ENCODE results near the gene ZSCAN31. TPM values are rescaled to one million over a fixed set of nuclear protein-coding genes. Genes with fewer than 3 reads are reported as not detected.
A peak's percentile ranks its signal among the peaks of the same experiment; 100 is the strongest.

ZSCAN31 gene
- total and polyA plus RNA-seq, 2 of the 8 experiments (the other 6 are each of a cell fraction or from before 2014, with no cell fraction given), result 1.9 to 7.0 TPM

DNA sequence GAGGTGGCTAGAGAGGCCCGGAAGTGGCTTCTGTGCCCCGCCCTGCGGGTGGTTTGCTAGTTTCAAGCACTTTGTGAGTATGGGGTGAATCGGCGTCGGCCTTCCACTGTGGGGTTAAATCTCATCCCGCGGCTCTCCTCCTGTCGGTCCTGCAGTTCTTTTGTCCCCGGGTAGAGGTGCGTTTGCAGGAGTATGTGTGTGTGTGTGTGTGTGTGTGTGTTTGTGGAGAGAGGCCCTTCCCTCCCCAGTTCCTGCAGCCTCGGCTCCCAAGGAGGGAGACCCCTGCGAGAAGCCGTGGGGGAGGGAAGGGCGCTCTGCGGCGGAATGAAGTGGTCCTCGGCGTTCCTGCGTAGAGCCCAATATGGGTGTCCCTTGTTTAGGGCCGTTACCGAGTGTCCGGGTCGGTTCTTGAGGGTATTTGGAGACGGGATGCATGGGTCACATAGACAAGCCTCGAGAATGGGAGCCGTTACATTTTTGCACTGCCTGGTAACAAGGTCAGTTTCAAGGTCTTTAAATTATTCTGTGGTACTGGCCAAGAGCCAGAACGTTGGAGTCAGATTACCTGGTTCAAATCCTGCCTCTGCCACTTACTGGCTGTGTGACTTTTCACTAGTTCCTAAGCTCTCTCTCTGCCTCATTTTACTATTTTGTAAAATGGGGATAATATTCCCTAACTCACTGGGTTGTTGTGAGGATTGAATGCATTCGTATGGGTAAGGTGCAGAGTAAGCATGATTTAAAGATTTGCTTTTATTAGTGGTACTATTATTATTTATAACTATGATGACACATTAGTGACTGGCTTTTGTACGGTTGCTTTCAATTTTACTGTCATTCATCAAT is 14.2 kb upstream of the ZSCAN31 start, which contains the start of gene ZKSCAN3:
TSS of gene ZKSCAN3 (plus strand) at position 56 of the 846 bp plus-strand sequence. CDS start 9,640 bp downstream, outside the sequence.
- Histone ChIP-seq H3K14ac (ENCODE audit: insufficient read length) (no peak within 1 kb of the TSS), H3K23ac (ENCODE audit: insufficient read length) (no peak within 1 kb of the TSS), H3K18ac (ENCODE audit: extremely low read depth, low read length) (peak within 1 kb of the TSS; percentile 96; the same call in 1 of the 2 replicates), H2AFZ (ENCODE audit: low read length) (peak within 1 kb of the TSS; percentile 99), H3K23me2 (ENCODE audit: low read depth, low read length) (no peaks in the 10 kb centered on the region; the same call in 1 of the 2 replicates), H3K9ac (replicated peaks in 1 of 4; ENCODE audit: extremely low read depth in 1 of 4, low read depth in 3 of 4, low read length in 3 of 4) (peak within 1 kb of the TSS; percentile 53 to 95 (median 82)), H2BK12ac (ENCODE audit: low read depth, low read length) (no peak within 1 kb of the TSS), H3K36me3 (ENCODE audit: control insufficient read depth in 2 of 4, insufficient read depth in 4 of 4, low read length in 3 of 4) (no peaks in the 10 kb centered on the region), H4K5ac (ENCODE audit: insufficient read length, low read depth, low read length) (peak within 1 kb of the TSS; percentile 89), H2BK5ac (ENCODE audit: low read depth, low read length) (peak within 1 kb of the TSS; percentile 69; the same call in 1 of the 2 replicates), H3K9me3 (ENCODE audit: insufficient read depth in 2 of 2, low read depth in 1 of 2, low read length in 1 of 2) (peaks cover 0 to 3% of the 10 kb centered on the region in 2 experiments; a peak in 1 of 4 replicates), H3K56ac (replicated peaks; ENCODE audit: insufficient read length, low read depth, low read length) (peak within 1 kb of the TSS; percentile 81), H3K27ac (ENCODE audit: low read depth, low read length) (peak within 1 kb of the TSS; percentile 80), H2AK5ac (ENCODE audit: low read depth, low read length) (no peak within 1 kb of the TSS; the same call in 1 of the 2 replicates), H3K4me3 (ENCODE audit: extremely low read depth in 1 of 4, insufficient read depth in 2 of 4, low read depth in 3 of 4, low read length in 4 of 4) (peak within 1 kb of the TSS; percentile 93 to 96 (median 94)), H2BK120ac (replicated peaks; ENCODE audit: low read depth, low read length) (no peak within 1 kb of the TSS), H3K79me2 (ENCODE audit: control insufficient read depth in 1 of 2, insufficient read depth in 2 of 2, low read length in 2 of 2) (peaks cover 0 to 38% of the 10 kb centered on the region in 2 experiments; a peak in 3 of 4 replicates), H3K4ac (replicated peaks; ENCODE audit: insufficient read length, low read depth, low read length) (peak within 1 kb of the TSS; percentile 27), H4K91ac (replicated peaks; ENCODE audit: insufficient read length, low read length) (peak within 1 kb of the TSS; percentile 83), H4K20me1 (replicated peaks in 1 of 2; ENCODE audit: control insufficient read depth in 1 of 2, insufficient read depth in 2 of 2, low read length in 2 of 2) (peaks cover 0 to 1% of the 10 kb centered on the region in 2 experiments), H3K4me1 (replicated peaks in 1 of 4; ENCODE audit: control insufficient read depth in 3 of 4, insufficient read depth in 4 of 4, low read length in 3 of 4) (peaks cover 0 to 2% (median 0%) of the 10 kb centered on the region in 4 experiments; a peak in 1 of 7 replicates), H3K79me1 (ENCODE audit: low read depth, low read length) (no peaks in the 10 kb centered on the region; the same call in 1 of the 2 replicates), H2BK20ac (ENCODE audit: low read length) (no peak within 1 kb of the TSS), H4K8ac (ENCODE audit: extremely low read depth, insufficient read depth, low read length) (peak within 1 kb of the TSS; percentile 60; the same call in 1 of the 2 replicates), H3K27me3 (replicated peaks in 1 of 4; ENCODE audit: control insufficient read depth in 3 of 4, extremely low read depth in 1 of 4, insufficient read depth in 3 of 4, low read length in 3 of 4) (0 out of 7 replicates have a peak, but pooled peaks cover 0 to 1% (median 0%) of the 10 kb centered on the region in 4 experiments), H3K4me2 (ENCODE audit: insufficient read depth in 1 of 2, low read depth in 2 of 2, low read length in 2 of 2) (peak within 1 kb of the TSS; percentile 66 to 70), H2BK15ac (ENCODE audit: low read length) (0 out of 2 replicates have a peak within 1 kb of the TSS, but pooled peaks have one; percentile 35)
- POLR2A ChIA-PET (ENCODE audit: partially characterized antibody), result interaction anchor here (0.7 to 2.7 kb wide), 8 partner anchors 8 to 208 kb away, joined by 3 to 20 read pairs (median 5); partner anchors contain the start of genes ZKSCAN8, ZSCAN26 and ZSCAN31
- FAIRE-seq (no peak), DNase-seq (ENCODE audit: low read depth in 1 of 2, low spot score in 2 of 2) (peak; percentile 46 to 86)
- WGBS, 2 experiments (ENCODE audit: extremely low coverage in 1 of 2, insufficient coverage in 1 of 2, insufficient read length in 1 of 2, insufficient replicate concordance in 2 of 2, low coverage in 1 of 2, low lambda C conversion rate in 2 of 2, missing lambda C conversion rate in 1 of 2), result 6% methylated on average over 29 of the region's 30 CpGs; no CpG with 5 or more reads in 1 of the 2 experiments
- CTCF ChIA-PET (ENCODE audit: partially characterized antibody), result interaction anchor here (1.1 kb wide), 1 partner anchor 15 kb away, joined by 3 read pairs; no protein-coding TSS in a partner anchor
- peak; percentile 77; the same call in 1 of the 2 replicates for TF ChIP-seq TBP (IDR thresholded peaks at IDR 0.05; ENCODE audit: low read depth, low read length)
- TF ChIP-seq TAF7 (optimal IDR thresholded peaks at IDR 0.05; ENCODE audit: borderline replicate concordance, low read depth, low read length), result no peak
- peak; percentile 30 for TF ChIP-seq SAP30 (IDR thresholded peaks at IDR 0.05; ENCODE audit: insufficient read depth, insufficient replicate concordance, low read length)
- TF ChIP-seq MAFK (IDR thresholded peaks at IDR 0.05; ENCODE audit: low read depth, low read length), result no peak
- 0 out of 2 replicates have a peak, but pooled peaks have one; percentile 25 for TF ChIP-seq EGR1 (IDR thresholded peaks at IDR 0.05; ENCODE audit: borderline replicate concordance, low read depth, low read length)
- TF ChIP-seq ASH2L (IDR thresholded peaks at IDR 0.05; ENCODE audit: low read length), result peak; percentile 94
- no peak; the same call in none of the 2 replicates for TF ChIP-seq POLR2AphosphoS5 (IDR thresholded peaks at IDR 0.05; ENCODE audit: low read depth, low read length)
- TF ChIP-seq RBBP5 (IDR thresholded peaks at IDR 0.05; ENCODE audit: borderline replicate concordance, low read depth, low read length), result peak; percentile 96
- TF ChIP-seq CBX8 (IDR thresholded peaks at IDR 0.05; ENCODE audit: borderline replicate concordance, low read depth, low read length), result no peak
- peak; percentile 60 for TF ChIP-seq KDM4A (IDR thresholded peaks at IDR 0.05; ENCODE audit: low read depth, low read length, severe bottlenecking)

Measured in H1 (cell line).